ENCODE results near the gene TLCD3B. TPM values are rescaled to one million over a fixed set of nuclear protein-coding genes. Genes with fewer than 3 reads are reported as not detected.

Gene TLCD3B
- total and polyA plus RNA-seq, 9 of the 15 experiments (the other 6 are each of a cell fraction or from before 2014, with no cell fraction given) = 0.10 to 0.52 (median 0.23) TPM; not detected in 4

DNA sequence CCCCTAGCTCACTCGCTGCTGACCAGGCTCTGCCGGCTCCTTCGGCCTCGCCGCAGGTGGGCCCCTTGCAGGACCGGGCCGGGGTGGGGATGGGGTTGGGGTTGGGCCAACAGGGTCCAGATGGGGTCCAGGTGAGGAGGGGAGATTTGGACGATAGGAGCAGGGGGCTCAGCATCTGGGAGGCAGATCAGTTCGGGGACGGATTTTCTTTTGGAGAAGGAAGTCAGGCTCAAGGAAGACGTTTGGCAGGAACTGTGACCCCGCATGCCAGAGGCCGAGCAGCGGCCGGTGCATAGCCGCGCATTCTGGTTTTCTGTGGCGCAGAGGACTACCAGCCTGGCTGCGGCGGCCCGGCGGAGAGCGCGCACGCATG lies 33.6 kb upstream of the TLCD3B start:
- WGBS (ENCODE audit: insufficient coverage, low coverage, missing lambda C conversion rate) = 0% methylated on average over 18 of the region's 25 CpGs
- H3K4me3 ChIP-seq = peak overlapping the region; percentile 88
- ATAC-seq (peak; percentile 4; the same call in 1 of the 3 replicates), DNase-seq (ENCODE audit: extremely low read depth in 1 of 4, low spot score in 3 of 4) (peak in 1 of 4 experiments; percentile 52), FAIRE-seq (no peak)
- peak overlapping the region; percentile 93 to 100 for H3K9ac ChIP-seq (ENCODE audit: insufficient read depth in 1 of 2, low read depth in 2 of 2, low read length in 2 of 2)
- H3K9me3 ChIP-seq (replicated peaks; ENCODE audit: control insufficient read depth, insufficient read depth, low read depth, low read length) = no peaks in the 10 kb centered on the region
- peak overlapping the region; percentile 92 for H3K4me2 ChIP-seq (ENCODE audit: insufficient read depth, low read length)
- intact Hi-C loops (cut with micrococcal nuclease) (loop anchor here (10.0 kb wide), 2 partner anchors 310 to 590 kb away; partner anchors contain the start of genes FBRS, MYL11, PRR14 and TBC1D10B), in situ Hi-C loops (cut with MboI) (no loop called here)
- no TSS peak for BruUV-seq (replicated peaks)
- TF ChIP-seq, protein P1, sequence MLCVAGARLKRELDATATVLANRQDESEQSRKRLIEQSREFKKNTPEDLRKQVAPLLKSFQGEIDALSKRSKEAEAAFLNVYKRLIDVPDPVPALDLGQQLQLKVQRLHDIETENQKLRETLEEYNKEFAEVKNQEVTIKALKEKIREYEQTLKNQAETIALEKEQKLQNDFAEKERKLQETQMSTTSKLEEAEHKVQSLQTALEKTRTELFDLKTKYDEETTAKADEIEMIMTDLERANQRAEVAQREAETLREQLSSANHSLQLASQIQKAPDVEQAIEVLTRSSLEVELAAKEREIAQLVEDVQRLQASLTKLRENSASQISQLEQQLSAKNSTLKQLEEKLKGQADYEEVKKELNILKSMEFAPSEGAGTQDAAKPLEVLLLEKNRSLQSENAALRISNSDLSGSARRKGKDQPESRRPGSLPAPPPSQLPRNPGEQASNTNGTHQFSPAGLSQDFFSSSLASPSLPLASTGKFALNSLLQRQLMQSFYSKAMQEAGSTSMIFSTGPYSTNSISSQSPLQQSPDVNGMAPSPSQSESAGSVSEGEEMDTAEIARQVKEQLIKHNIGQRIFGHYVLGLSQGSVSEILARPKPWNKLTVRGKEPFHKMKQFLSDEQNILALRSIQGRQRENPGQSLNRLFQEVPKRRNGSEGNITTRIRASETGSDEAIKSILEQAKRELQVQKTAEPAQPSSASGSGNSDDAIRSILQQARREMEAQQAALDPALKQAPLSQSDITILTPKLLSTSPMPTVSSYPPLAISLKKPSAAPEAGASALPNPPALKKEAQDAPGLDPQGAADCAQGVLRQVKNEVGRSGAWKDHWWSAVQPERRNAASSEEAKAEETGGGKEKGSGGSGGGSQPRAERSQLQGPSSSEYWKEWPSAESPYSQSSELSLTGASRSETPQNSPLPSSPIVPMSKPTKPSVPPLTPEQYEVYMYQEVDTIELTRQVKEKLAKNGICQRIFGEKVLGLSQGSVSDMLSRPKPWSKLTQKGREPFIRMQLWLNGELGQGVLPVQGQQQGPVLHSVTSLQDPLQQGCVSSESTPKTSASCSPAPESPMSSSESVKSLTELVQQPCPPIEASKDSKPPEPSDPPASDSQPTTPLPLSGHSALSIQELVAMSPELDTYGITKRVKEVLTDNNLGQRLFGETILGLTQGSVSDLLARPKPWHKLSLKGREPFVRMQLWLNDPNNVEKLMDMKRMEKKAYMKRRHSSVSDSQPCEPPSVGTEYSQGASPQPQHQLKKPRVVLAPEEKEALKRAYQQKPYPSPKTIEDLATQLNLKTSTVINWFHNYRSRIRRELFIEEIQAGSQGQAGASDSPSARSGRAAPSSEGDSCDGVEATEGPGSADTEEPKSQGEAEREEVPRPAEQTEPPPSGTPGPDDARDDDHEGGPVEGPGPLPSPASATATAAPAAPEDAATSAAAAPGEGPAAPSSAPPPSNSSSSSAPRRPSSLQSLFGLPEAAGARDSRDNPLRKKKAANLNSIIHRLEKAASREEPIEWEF (CRISPR knock-in tag; IDR thresholded peaks at IDR 0.05) = peak; percentile 77
- TF ChIP-seq NFRKB (IDR thresholded peaks at IDR 0.05; ENCODE audit: low read depth) (0 out of 2 replicates have a peak, but pooled peaks have one; percentile 15), KLF16 (IDR thresholded peaks at IDR 0.05) (no peak), YY1 (IDR thresholded peaks at IDR 0.05; ENCODE audit: borderline replicate concordance in 1 of 3, control insufficient read depth in 1 of 3, extremely low read depth in 1 of 3, insufficient read depth in 3 of 3, insufficient read length in 1 of 3, insufficient replicate concordance in 2 of 3, low read depth in 1 of 3, low read length in 2 of 3) (peak in 1 of 3 experiments; percentile 6)
- TF ChIP-seq, protein P2, sequence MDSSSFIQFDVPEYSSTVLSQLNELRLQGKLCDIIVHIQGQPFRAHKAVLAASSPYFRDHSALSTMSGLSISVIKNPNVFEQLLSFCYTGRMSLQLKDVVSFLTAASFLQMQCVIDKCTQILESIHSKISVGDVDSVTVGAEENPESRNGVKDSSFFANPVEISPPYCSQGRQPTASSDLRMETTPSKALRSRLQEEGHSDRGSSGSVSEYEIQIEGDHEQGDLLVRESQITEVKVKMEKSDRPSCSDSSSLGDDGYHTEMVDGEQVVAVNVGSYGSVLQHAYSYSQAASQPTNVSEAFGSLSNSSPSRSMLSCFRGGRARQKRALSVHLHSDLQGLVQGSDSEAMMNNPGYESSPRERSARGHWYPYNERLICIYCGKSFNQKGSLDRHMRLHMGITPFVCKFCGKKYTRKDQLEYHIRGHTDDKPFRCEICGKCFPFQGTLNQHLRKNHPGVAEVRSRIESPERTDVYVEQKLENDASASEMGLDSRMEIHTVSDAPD (CRISPR knock-in tag; IDR thresholded peaks at IDR 0.05) = 0 out of 2 replicates have a peak, but pooled peaks have one; percentile 20
- TF ChIP-seq, protein P3, sequence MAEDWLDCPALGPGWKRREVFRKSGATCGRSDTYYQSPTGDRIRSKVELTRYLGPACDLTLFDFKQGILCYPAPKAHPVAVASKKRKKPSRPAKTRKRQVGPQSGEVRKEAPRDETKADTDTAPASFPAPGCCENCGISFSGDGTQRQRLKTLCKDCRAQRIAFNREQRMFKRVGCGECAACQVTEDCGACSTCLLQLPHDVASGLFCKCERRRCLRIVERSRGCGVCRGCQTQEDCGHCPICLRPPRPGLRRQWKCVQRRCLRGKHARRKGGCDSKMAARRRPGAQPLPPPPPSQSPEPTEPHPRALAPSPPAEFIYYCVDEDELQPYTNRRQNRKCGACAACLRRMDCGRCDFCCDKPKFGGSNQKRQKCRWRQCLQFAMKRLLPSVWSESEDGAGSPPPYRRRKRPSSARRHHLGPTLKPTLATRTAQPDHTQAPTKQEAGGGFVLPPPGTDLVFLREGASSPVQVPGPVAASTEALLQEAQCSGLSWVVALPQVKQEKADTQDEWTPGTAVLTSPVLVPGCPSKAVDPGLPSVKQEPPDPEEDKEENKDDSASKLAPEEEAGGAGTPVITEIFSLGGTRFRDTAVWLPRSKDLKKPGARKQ (CRISPR knock-in tag; IDR thresholded peaks at IDR 0.05) = no peak
- TF ChIP-seq, protein P4, sequence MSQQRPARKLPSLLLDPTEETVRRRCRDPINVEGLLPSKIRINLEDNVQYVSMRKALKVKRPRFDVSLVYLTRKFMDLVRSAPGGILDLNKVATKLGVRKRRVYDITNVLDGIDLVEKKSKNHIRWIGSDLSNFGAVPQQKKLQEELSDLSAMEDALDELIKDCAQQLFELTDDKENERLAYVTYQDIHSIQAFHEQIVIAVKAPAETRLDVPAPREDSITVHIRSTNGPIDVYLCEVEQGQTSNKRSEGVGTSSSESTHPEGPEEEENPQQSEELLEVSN (IDR thresholded peaks at IDR 0.05; ENCODE audit: borderline replicate concordance in 1 of 2, extremely low read depth in 1 of 2, insufficient read depth in 1 of 2, insufficient read length in 1 of 2, low read depth in 1 of 2, low read length in 1 of 2, poor library complexity in 1 of 2, severe bottlenecking in 1 of 2) = peak in 1 of 2 experiments; percentile 5
- TF ChIP-seq, protein P5, sequence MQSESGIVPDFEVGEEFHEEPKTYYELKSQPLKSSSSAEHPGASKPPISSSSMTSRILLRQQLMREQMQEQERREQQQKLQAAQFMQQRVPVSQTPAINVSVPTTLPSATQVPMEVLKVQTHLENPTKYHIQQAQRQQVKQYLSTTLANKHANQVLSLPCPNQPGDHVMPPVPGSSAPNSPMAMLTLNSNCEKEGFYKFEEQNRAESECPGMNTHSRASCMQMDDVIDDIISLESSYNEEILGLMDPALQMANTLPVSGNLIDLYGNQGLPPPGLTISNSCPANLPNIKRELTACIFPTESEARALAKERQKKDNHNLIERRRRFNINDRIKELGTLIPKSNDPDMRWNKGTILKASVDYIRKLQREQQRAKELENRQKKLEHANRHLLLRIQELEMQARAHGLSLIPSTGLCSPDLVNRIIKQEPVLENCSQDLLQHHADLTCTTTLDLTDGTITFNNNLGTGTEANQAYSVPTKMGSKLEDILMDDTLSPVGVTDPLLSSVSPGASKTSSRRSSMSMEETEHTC (IDR thresholded peaks at IDR 0.05) = peak; percentile 32; the same call in 1 of the 2 replicates
- CTCF ChIA-PET (ENCODE audit: low intra/inter-chr PET ratio) = no interaction called here
- H2AFZ ChIP-seq (ENCODE audit: low read depth, low read length) = peak overlapping the region; percentile 86
- no peaks in the 10 kb centered on the region for H3K27me3 ChIP-seq (ENCODE audit: control insufficient read depth in 2 of 2, insufficient read depth in 2 of 2, low read length in 2 of 2)
- peaks cover 14% of the 10 kb centered on the region for H3K9me1 ChIP-seq (ENCODE audit: control insufficient read depth, insufficient read depth, low read length)
- H3K4me1 ChIP-seq (replicated peaks in 1 of 2; ENCODE audit: control insufficient read depth in 2 of 2, insufficient read depth in 2 of 2, low read length in 2 of 2) = peaks cover 41 to 60% of the 10 kb centered on the region in 2 experiments
- POLR2A ChIA-PET = interaction anchor here (0.6 to 2.7 kb wide), 10 partner anchors 8 to 647 kb away, joined by 3 to 29 read pairs (median 6); partner anchors contain the start of gene TBX6
- peak overlapping the region; percentile 99 for H3K27ac ChIP-seq (ENCODE audit: extremely low read depth, low read depth, low read length)
- peaks cover 65% of the 10 kb centered on the region for H3K79me2 ChIP-seq (ENCODE audit: control insufficient read depth, insufficient read depth, low read length)
- peaks cover 36% of the 10 kb centered on the region for H3K36me3 ChIP-seq (ENCODE audit: control insufficient read depth, insufficient read depth, low read length)
- H4K20me1 ChIP-seq (replicated peaks; ENCODE audit: control insufficient read depth, insufficient read depth, low read length) = peaks cover 37% of the 10 kb centered on the region

Measured in K562 (cell line).